OCI-LY7 (cell line): ENCODE data around the gene AMY1B. TPM values are rescaled to one million over a fixed set of nuclear protein-coding genes. Genes with fewer than 3 reads are reported as not detected.
"Not testable (repeated sequence)": the region's sequence is repeated elsewhere in the genome, so short reads cannot be mapped to it uniquely, and the experiment has no call there.

Source experiments
- BruUV-seq: library from RNA; stranded (reverse); fragments of 400-500 nt; replicated peaks from 2 replicates; lab custom pipeline; 2021; lab: Mats Ljungman, UMichigan
- CTCF ChIA-PET: fragments of 300-600 bp; sonication (Branson Sonifier 250); formaldehyde crosslinking; loops from one replicate; lab custom pipeline; 2022; ENCODE audit warnings: antibody characterized with exemption; ENCODE audit not compliant: unreplicated experiment; lab: Charles Lee
- POLR2A ChIA-PET: fragments of 300-600 bp; sonication (Branson Sonifier 250); formaldehyde crosslinking; loops from one replicate; lab custom pipeline; 2022; ENCODE audit warnings: antibody characterized with exemption; lab: Charles Lee
- DNase-seq: peaks from one replicate; pipeline ENCODE4 v3.0.0-alpha.2; 2015; ENCODE audit warnings: low spot score
- H2AFZ ChIP-seq: fragments of 200-600 bp; sonication (generic), shearing (Covaris generic); 2 replicates; pipeline ENCODE4 v1.6.1; 2014; ENCODE audit warnings: mild to moderate bottlenecking, antibody characterized with exemption, low read length, moderate library complexity
- H3K27ac ChIP-seq: fragments of 200-600 bp; sonication (generic); 2 replicates; pipeline ENCODE4 v1.5.1; 2014; ENCODE audit warnings: mixed run types, low read depth, mild to moderate bottlenecking, moderate library complexity, low read length, inconsistent platforms; ENCODE audit not compliant: poor library complexity, severe bottlenecking
- H3K36me3 ChIP-seq: fragments of 200-600 bp; sonication (generic); 2 replicates; pipeline ENCODE4 v1.6.1; 2014; ENCODE audit warnings: mild to moderate bottlenecking, antibody characterized with exemption, low read length, moderate library complexity, mixed read lengths; ENCODE audit not compliant: insufficient read depth
- H3K4me1 ChIP-seq: fragments of 200-600 bp; sonication (generic); 2 replicates; pipeline ENCODE4 v1.5.1; 2014; ENCODE audit warnings: mild to moderate bottlenecking, low read length; ENCODE audit not compliant: insufficient read depth, poor library complexity, severe bottlenecking
- H3K4me2 ChIP-seq: fragments of 200-600 bp; sonication (generic); 2 replicates; pipeline ENCODE4 v1.6.1; 2014; ENCODE audit warnings: mild to moderate bottlenecking, low read length
- H3K4me3 ChIP-seq: fragments of 200-600 bp; sonication (generic); 2 replicates; pipeline ENCODE4 v1.5.1; 2014; ENCODE audit warnings: mild to moderate bottlenecking, low read depth, low read length; ENCODE audit not compliant: poor library complexity, severe bottlenecking
- H3K79me2 ChIP-seq: fragments of 200-600 bp; sonication (generic); 2 replicates; pipeline ENCODE4 v1.6.1; 2016; ENCODE audit warnings: low read depth, mild to moderate bottlenecking, low read length, moderate library complexity, mixed read lengths; ENCODE audit not compliant: insufficient read depth
- H3K9me2 ChIP-seq: fragments of 200-600 bp; sonication (generic); 2 replicates; pipeline ENCODE4 v1.6.1; 2016; ENCODE audit warnings: mild to moderate bottlenecking, low read length, mixed read lengths; ENCODE audit not compliant: insufficient read depth
- H3K9me3 ChIP-seq: fragments of 200-600 bp; sonication (generic); 2 replicates; pipeline ENCODE4 v1.6.1; 2014; ENCODE audit warnings: mild to moderate bottlenecking, mixed run types, low read length, mixed read lengths
- H4K20me1 ChIP-seq: fragments of 200-600 bp; sonication (generic); 2 replicates; pipeline ENCODE4 v1.6.1; 2014; ENCODE audit warnings: mild to moderate bottlenecking, antibody characterized with exemption, low read length, moderate library complexity, mixed read lengths; ENCODE audit not compliant: insufficient read depth
- intact Hi-C: fragments of 100-400 bp; cut with micrococcal nuclease; formaldehyde crosslinking; loops from one replicate; pipeline ENCODE4 v1.10.0; 2022; ENCODE audit not compliant: unreplicated experiment
- total RNA-seq, 2 experiments: library from RNA; depleted of rRNA in 1 of 2; stranded (reverse); fragments of >200 nt in 1 of 2; shearing (Covaris generic) in 1 of 2; gene quantifications; 2 replicates each; pipeline ENCODE4 v1.2.3, GENCODE V29; 2014 to 2022

Gene AMY1B
- total RNA-seq, 2 experiments from 2014 or later: not detected

DNA sequence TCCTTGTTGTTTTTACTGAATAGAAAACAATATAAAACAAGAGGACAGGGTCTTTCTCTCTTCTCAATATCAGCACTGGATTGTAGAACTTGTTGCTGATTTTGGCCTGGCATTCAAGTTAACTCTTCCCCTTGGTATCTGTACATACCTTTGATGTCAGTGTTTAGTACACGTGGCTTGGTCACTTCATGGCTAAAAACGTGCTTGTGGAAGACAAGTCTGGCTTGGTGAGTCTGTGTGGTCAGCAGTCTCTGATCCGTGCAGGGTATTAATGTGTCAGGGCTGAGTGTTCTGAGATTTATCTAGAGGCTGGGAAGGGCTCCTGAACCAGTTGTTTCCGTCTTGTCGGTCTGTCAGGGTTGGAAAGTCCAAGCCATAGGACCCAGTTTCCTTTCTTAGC lies 40.5 kb downstream of the AMY1B start, which contains the start of gene AMY1A:
TSS of gene AMY1A (plus strand) at position 301 of the 400 bp plus-strand sequence. CDS start 571 bp downstream, outside the sequence.
- DNase-seq, POLR2A ChIA-PET, H3K9me3 ChIP-seq, CTCF ChIA-PET, H2AFZ ChIP-seq, H3K79me2 ChIP-seq, H3K4me2 ChIP-seq, H3K27ac ChIP-seq, H3K4me3 ChIP-seq, H3K4me1 ChIP-seq, H4K20me1 ChIP-seq, intact Hi-C loops, BruUV-seq, H3K9me2 ChIP-seq, H3K36me3 ChIP-seq: not testable (repeated sequence)

DNA sequence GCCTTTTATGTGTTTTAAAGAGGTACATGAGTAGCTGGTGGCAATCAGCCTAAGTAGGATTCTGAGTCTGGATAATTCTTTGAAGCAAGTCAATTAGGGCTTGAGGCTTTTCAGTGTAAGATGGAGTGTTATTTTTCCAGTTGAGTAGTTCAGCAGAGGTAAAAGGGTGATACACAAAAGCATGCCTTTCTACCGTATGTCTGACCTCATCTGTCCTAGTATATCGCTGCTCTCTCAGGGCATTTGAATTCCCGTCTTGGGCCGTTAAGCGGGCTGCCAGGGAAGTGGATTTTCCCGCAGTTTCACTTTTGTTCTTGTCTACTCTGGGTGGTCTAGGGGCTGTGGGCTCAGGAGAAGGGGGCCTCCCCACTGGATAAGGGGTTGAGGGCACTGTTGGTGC lies 41.9 kb downstream of the AMY1B start:
- H3K9me3 ChIP-seq, H3K9me2 ChIP-seq, H3K27ac ChIP-seq, intact Hi-C loops, CTCF ChIA-PET, H3K4me2 ChIP-seq, H3K4me1 ChIP-seq, DNase-seq, H3K79me2 ChIP-seq, H3K4me3 ChIP-seq, H4K20me1 ChIP-seq, POLR2A ChIA-PET, H3K36me3 ChIP-seq, BruUV-seq, H2AFZ ChIP-seq: not testable (repeated sequence)

DNA sequence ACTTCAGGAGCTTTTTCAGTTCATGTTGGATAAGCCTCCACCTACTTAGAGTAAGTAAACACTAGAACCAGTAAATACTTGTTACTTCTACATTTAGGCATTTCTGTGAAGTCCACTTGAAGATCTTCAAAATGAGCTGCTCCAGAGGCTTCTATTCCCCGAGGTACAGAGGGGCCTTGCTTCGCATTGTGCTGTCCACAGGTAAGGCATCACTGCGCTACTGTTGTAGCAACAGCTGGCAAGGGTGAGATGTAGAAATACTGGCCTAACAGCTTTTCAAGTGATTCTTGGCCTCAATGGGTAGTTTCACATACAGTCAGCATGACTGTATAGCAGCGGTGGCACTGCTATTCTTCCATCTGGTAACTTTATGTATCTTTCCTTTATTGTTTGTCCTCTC lies 45.1 kb downstream of the AMY1B start:
- CTCF ChIA-PET, H3K4me3 ChIP-seq, H2AFZ ChIP-seq, BruUV-seq, H3K27ac ChIP-seq, H3K9me2 ChIP-seq, H3K9me3 ChIP-seq, H3K4me2 ChIP-seq, H3K79me2 ChIP-seq, POLR2A ChIA-PET, DNase-seq, H4K20me1 ChIP-seq, intact Hi-C loops, H3K4me1 ChIP-seq, H3K36me3 ChIP-seq: not testable (repeated sequence)

DNA sequence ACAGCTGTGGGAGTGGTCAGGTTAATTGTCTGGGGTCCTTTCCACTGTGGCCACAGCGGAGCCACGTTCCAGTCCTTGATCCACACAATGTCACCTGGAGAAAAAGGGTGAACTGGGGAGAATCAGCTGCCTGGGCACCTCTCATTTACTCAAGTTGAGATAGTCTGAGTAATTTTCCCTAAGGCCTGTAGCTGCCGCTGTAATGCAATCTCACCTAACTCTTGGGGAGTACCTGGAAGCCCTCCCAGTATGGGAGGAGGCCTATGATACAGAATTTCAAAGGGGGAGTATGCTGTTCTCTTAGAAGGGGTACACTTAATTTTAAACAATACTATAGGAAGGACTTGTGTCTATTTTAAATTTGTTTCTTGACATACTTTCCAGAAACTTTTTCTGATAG lies 45.7 kb downstream of the AMY1B start:
- H3K4me1 ChIP-seq, H3K4me2 ChIP-seq, H3K36me3 ChIP-seq, CTCF ChIA-PET, intact Hi-C loops, DNase-seq, H3K27ac ChIP-seq, H3K4me3 ChIP-seq, H3K9me3 ChIP-seq, H3K9me2 ChIP-seq, H3K79me2 ChIP-seq, BruUV-seq, POLR2A ChIA-PET, H4K20me1 ChIP-seq, H2AFZ ChIP-seq: not testable (repeated sequence)

DNA sequence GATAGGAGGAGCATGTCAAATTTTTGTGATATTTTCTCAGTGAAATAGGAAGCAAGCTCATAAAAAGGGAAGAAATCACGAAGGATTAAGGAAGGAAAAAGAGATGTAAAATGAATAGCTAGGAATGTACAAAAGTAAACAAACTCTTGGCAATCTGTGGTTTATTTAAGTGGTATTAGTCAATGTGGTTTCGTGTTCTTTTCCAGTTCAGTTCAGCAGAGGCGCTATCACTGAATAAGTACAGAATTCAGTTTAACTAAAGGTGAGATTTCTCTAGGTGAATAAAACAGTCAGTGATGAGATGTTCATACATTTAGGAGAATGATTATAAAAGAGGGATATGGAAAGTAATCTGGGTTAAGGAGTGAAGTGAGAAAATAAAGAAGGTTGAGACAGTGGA lies 52.1 kb downstream of the AMY1B start:
- H4K20me1 ChIP-seq, H3K9me3 ChIP-seq, H3K4me2 ChIP-seq, POLR2A ChIA-PET, intact Hi-C loops, H3K79me2 ChIP-seq, BruUV-seq, H3K4me3 ChIP-seq, H3K4me1 ChIP-seq, H3K9me2 ChIP-seq, CTCF ChIA-PET, H2AFZ ChIP-seq, H3K27ac ChIP-seq, H3K36me3 ChIP-seq, DNase-seq: not testable (repeated sequence)

DNA sequence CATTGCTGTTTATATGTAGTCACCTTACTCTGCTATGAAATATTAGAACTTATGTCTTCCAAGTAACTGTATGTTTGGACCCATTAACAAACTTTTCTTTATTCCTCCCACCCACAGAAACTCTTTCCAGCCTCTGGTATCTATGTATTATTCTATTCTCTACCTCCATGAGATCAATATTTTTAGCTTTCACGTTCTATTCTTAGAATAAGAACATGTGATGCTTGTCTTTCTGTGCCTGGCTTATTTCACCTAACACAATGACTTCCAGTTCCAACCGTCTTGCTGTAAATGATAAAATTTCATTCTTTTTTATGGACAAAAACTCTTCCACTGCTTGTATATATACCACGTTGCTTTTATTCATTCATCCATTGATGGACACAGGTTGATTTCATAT lies 54.8 kb downstream of the AMY1B start:
- H3K4me1 ChIP-seq, H3K9me2 ChIP-seq, H3K4me3 ChIP-seq, DNase-seq, H4K20me1 ChIP-seq, BruUV-seq, H3K27ac ChIP-seq, H3K36me3 ChIP-seq, CTCF ChIA-PET, H3K9me3 ChIP-seq, H2AFZ ChIP-seq, intact Hi-C loops, H3K4me2 ChIP-seq, POLR2A ChIA-PET, H3K79me2 ChIP-seq: not testable (repeated sequence)
